Neutrophil (primary cell): Measurements from ENCODE around the gene DCC.

Experiments
- H3K27ac ChIP-seq: fragments of 200-600 bp; sonication (generic); 2 replicates; pipeline ENCODE4 v1.5.1; 2016; ENCODE audit warnings: mild to moderate bottlenecking, moderate library complexity
- H3K27me3 ChIP-seq: fragments of 200-600 bp; sonication (generic); 2 replicates; pipeline ENCODE4 v1.6.0; 2016; ENCODE audit warnings: mild to moderate bottlenecking
- H3K36me3 ChIP-seq: fragments of 200-600 bp; sonication (generic); 2 replicates; pipeline ENCODE4 v1.5.1; 2017
- H3K4me1 ChIP-seq, 2 experiments: fragments of 200-600 bp in 1 of 2; sonication (generic) in 1 of 2; 1 replicate in 1 of 2; 2 replicates in 1 of 2; pipeline versions ENCODE4 v1.5.1 to v1.6.1; 2013 to 2016; ENCODE audit warnings: low read depth in 1 of 2, low read length in 1 of 2, mild to moderate bottlenecking in 1 of 2, moderate library complexity in 1 of 2; ENCODE audit not compliant: control insufficient read depth in 1 of 2, insufficient read depth in 1 of 2
- H3K4me3 ChIP-seq, 2 experiments: fragments of 200-600 bp in 1 of 2; sonication (generic) in 1 of 2; 1 replicate in 1 of 2; 2 replicates in 1 of 2; pipeline ENCODE4 v1.5.1; 2013 to 2016; ENCODE audit warnings: low read depth in 1 of 2, low read length in 1 of 2, mild to moderate bottlenecking in 1 of 2, moderate library complexity in 1 of 2
- H3K9me3 ChIP-seq: fragments of 200-600 bp; sonication (generic); 2 replicates; pipeline ENCODE4 v1.5.1; 2016
- TF ChIP-seq, protein P1 (sequence below): fragments of 200-600 bp; sonication (generic); IDR thresholded peaks from 2 replicates; pipeline ENCODE4 v1.5.1; 2016; ENCODE audit warnings: antibody characterized with exemption

DCC gene

GRCh38 chr18:52577795-52578194, 237.8 kb downstream of the DCC start:
- Histone ChIP-seq H3K9me3 (no peaks in the 10 kb centered on the region), H3K4me1 (no peaks in the 10 kb centered on the region), H3K36me3 (no peaks in the 10 kb centered on the region), H3K27ac (no peak overlapping the region), H3K27me3 (no peaks in the 10 kb centered on the region), H3K4me3 (no peak overlapping the region)
- TF ChIP-seq, protein P1, sequence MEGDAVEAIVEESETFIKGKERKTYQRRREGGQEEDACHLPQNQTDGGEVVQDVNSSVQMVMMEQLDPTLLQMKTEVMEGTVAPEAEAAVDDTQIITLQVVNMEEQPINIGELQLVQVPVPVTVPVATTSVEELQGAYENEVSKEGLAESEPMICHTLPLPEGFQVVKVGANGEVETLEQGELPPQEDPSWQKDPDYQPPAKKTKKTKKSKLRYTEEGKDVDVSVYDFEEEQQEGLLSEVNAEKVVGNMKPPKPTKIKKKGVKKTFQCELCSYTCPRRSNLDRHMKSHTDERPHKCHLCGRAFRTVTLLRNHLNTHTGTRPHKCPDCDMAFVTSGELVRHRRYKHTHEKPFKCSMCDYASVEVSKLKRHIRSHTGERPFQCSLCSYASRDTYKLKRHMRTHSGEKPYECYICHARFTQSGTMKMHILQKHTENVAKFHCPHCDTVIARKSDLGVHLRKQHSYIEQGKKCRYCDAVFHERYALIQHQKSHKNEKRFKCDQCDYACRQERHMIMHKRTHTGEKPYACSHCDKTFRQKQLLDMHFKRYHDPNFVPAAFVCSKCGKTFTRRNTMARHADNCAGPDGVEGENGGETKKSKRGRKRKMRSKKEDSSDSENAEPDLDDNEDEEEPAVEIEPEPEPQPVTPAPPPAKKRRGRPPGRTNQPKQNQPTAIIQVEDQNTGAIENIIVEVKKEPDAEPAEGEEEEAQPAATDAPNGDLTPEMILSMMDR, result no peak

- TF ChIP-seq, protein P1, result no peak
- H3K9me3 ChIP-seq, result no peaks in the 10 kb centered on the region
- H3K4me1 ChIP-seq, result no peaks in the 10 kb centered on the region
- H3K27me3 ChIP-seq, result no peaks in the 10 kb centered on the region
- H3K36me3 ChIP-seq, result no peaks in the 10 kb centered on the region
- no peak overlapping the region for H3K4me3 ChIP-seq
- no peak overlapping the region for H3K27ac ChIP-seq
Observed at GRCh38 chr18:52582061-52582460, 242.1 kb downstream of the DCC start.

DNA sequence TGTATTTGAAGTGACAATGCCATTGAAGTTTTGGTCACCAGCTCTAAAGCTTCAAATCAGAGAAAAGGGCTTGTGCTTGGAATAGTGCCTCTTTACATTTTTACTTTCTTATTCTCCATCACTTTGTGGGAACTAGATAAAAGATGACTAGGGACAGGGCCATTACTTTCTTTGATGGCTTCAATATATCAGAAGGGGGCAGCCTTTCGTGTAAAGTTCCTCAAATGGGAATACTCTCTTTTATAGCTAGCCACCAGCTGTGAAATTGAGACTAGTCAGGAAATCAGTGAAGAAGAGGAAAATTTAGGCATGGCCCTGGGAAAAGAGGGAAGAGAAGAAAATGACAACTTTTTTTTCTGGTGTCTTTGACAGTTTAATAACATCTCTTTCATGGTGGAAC, 242.5 kb downstream of the DCC start:
- TF ChIP-seq, protein P1, result no peak
- Histone ChIP-seq H3K36me3 (no peaks in the 10 kb centered on the region), H3K27me3 (no peaks in the 10 kb centered on the region), H3K9me3 (no peaks in the 10 kb centered on the region), H3K4me1 (no peaks in the 10 kb centered on the region), H3K4me3 (no peak overlapping the region), H3K27ac (no peak overlapping the region)

DNA sequence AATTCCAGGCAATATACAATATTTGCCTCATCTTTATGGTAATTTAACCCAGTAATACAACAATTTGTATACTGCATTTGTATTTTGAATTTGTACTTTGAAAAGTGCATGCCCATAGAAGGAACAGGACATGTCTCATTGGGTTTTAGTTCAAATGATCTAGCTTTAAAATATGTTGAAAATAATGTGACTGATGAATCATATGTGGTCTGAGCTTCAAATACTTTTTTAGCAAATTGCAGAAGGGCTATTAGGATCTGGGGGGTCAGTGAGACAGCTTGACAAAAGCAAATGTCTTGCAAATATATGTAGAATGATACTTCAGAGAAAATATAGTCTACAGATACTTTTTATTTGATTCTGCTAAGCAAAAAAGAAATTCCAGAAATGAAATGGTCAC, 248.9 kb downstream of the DCC start:
- TF ChIP-seq, protein P1, result no peak
- H3K27ac ChIP-seq, result no peak overlapping the region
- H3K36me3 ChIP-seq, result no peaks in the 10 kb centered on the region
- H3K27me3 ChIP-seq, result no peaks in the 10 kb centered on the region
- no peaks in the 10 kb centered on the region for H3K4me1 ChIP-seq
- no peaks in the 10 kb centered on the region for H3K9me3 ChIP-seq
- no peak overlapping the region for H3K4me3 ChIP-seq

- H3K4me3 ChIP-seq, result no peak overlapping the region
Observed at GRCh38 chr18:52596748-52597435, 256.9 kb downstream of the DCC start.

More at GRCh38 chr18:52596748-52597435, 256.9 kb downstream of the DCC start:
- no peaks in the 10 kb centered on the region for H3K9me3 ChIP-seq
- TF ChIP-seq, protein P1, result no peak
- no peaks in the 10 kb centered on the region for H3K36me3 ChIP-seq
- H3K27me3 ChIP-seq, result no peaks in the 10 kb centered on the region
- no peaks in the 10 kb centered on the region for H3K4me1 ChIP-seq
- no peak overlapping the region for H3K27ac ChIP-seq
